Naive thymus-derived CD8-positive, alpha-beta T cell (primary cell): Measurements from ENCODE around the gene INSR. TPM values are rescaled to one million over a fixed set of nuclear protein-coding genes. Genes with fewer than 3 reads are reported as not detected.
A peak's percentile ranks its signal among the peaks of the same experiment; 100 is the strongest.

ENCODE experiments used
- ATAC-seq, 2 donors: fragments of 150-1000 bp; cut with Tn5 transposase in 1 of 2; sonication (Bioruptor Pico), chemical (Tn5 transposase) in 1 of 2; 1 replicate in 1 of 2; 2 replicates in 1 of 2; pipeline ENCODE4 v1.10.0; 2021; ENCODE audit warnings: mild to moderate bottlenecking in 2 of 2, moderate library complexity in 2 of 2
- POLR2A ChIA-PET: fragments of 350-600 bp; sonication (Branson Sonifier 250); formaldehyde crosslinking; loops from one replicate; lab custom pipeline; 2021; ENCODE audit warnings: antibody characterized with exemption; lab: Charles Lee
- DNase-seq, 10 donors: peaks; one replicate each; pipeline versions ENCODE4 v3.0.0 to v3.0.0-alpha.2; 2020 to 2022
- H3K27ac Mint-ChIP-seq, 10 donors: one replicate each; pipeline ENCODE4 v1.8.0; 2020 to 2022; ENCODE audit warnings: mild to moderate bottlenecking in 10 of 10, mixed read lengths in 10 of 10, moderate library complexity in 4 of 10, inconsistent platforms in 1 of 10
- H3K27me3 Mint-ChIP-seq, 5 donors: one replicate each; pipeline ENCODE4 v1.8.0; 2021 to 2022; ENCODE audit warnings: mixed read lengths in 5 of 5
- H3K36me3 Mint-ChIP-seq, 3 donors: one replicate each; pipeline ENCODE4 v1.8.0; 2020 to 2022; ENCODE audit warnings: mixed read lengths in 3 of 3, mild to moderate bottlenecking in 2 of 3, inconsistent platforms in 1 of 3
- H3K4me1 Mint-ChIP-seq, 4 donors: one replicate each; pipeline ENCODE4 v1.8.0; 2021 to 2022; ENCODE audit warnings: mixed read lengths in 4 of 4
- H3K4me3 Mint-ChIP-seq, 10 donors: one replicate each; pipeline ENCODE4 v1.8.0; 2020 to 2022; ENCODE audit warnings: mild to moderate bottlenecking in 10 of 10, mixed read lengths in 10 of 10, moderate library complexity in 6 of 10, inconsistent platforms in 1 of 10
- H3K9me3 Mint-ChIP-seq, 9 donors: one replicate each; pipeline ENCODE4 v1.8.0; 2020 to 2022; ENCODE audit warnings: mixed read lengths in 9 of 9, mild to moderate bottlenecking in 3 of 9, inconsistent platforms in 1 of 9, moderate library complexity in 1 of 9
- polyA plus RNA-seq, 3 donors: library from polyadenylated mRNA; unstranded; fragments of 300-500 nt; fragmentation: Illumina TruSeq; gene quantifications; one replicate each; pipeline ENCODE4 v1.2.3, GENCODE V29; 2021
- total RNA-seq, 8 experiments: library from RNA in 2 of 8; stranded (reverse) in 2 of 8; gene quantifications; one replicate each; pipeline ENCODE4 v1.2.3 and lab custom pipeline; 2021 to 2026

Gene INSR
- total and polyA plus RNA-seq, 5 experiments from 2014 or later: 0.14 to 1.4 (median 0.45) TPM; not detected in 1

DNA sequence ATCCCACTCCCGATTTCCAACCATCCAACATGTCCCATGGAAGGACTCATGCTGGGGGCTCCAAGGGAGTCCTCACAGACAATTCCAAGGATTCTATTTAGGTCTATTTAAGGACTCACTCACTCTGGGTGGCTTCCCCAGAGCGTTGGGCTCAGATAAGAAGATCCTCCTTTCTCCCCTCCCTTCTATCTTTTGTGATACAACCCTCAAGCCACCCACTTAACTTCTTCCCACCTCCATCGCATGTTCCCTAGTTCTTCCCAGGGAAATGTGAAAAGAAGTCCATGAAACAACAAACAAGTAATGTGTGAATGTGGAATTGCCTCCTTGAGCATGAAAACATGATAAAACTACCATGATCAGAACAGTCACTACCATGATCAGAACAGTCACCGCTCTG lies 29.4 kb downstream of the INSR start:
- ATAC-seq: no peak
- Mint-ChIP-seq H3K4me1 (peaks cover 0 to 2% (median 0%) of the 10 kb centered on the region in 4 donors), H3K4me3 (no peak overlapping the region), H3K27me3 (peaks cover 0 to 6% (median 0%) of the 10 kb centered on the region in 5 donors), H3K36me3 (peaks cover 0 to 9% (median 0%) of the 10 kb centered on the region in 3 donors), H3K9me3 (peaks cover 0 to 2% (median 0%) of the 10 kb centered on the region in 9 donors), H3K27ac (no peak overlapping the region)
- POLR2A ChIA-PET: no interaction called here
- no peak for DNase-seq

DNA sequence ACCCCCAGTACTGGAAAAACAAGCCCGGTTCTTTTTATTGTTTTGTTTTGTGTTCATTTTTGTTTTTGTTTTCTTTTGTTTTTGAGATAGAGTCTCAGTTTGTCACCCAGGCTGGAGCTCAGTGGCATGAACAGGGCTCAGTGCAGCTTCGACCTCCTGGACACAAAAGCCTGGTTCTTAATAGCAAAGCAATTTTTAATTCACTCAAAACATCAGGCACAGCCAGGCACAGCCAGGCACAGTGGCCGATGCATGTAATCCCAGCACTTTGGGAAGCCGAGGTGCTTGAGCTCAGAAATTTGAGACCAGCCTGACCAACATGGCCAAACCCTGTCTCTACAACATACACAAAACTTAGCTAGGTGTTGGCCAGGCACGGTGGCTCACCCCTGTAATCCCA lies 30.7 kb downstream of the INSR start:
- Mint-ChIP-seq H3K4me3 (no peak overlapping the region), H3K9me3 (peaks cover 0 to 2% (median 0%) of the 10 kb centered on the region in 9 donors), H3K36me3 (peaks cover 0 to 9% (median 0%) of the 10 kb centered on the region in 3 donors), H3K27me3 (peaks cover 0 to 5% (median 0%) of the 10 kb centered on the region in 5 donors), H3K27ac (no peak overlapping the region), H3K4me1 (peaks cover 0 to 2% (median 0%) of the 10 kb centered on the region in 4 donors)
- POLR2A ChIA-PET: no interaction called here
- ATAC-seq (no peak), DNase-seq (no peak)

DNA sequence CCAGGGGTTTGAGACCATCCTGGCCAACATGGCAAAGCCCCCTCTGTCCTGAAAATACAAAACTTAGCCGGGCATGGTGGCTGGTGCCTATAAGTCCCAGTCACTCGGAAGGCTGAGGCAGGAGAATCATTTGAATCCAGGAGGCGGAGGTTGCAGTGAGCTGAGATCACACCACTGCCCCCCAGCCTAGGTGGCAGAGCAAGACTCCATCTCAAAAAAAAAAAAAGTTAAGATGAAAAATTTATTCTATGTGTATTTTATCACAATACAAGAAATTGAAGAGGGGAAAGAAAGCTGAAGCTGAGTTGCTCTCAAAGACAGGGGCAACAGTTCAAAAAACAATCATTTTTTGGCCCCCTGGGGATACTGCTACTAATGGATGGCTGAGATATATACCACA lies 31.1 kb downstream of the INSR start:
- DNase-seq: no peak
- H3K9me3 Mint-ChIP-seq: peaks cover 0 to 2% (median 0%) of the 10 kb centered on the region in 9 donors
- POLR2A ChIA-PET: no interaction called here
- peaks cover 0 to 3% (median 0%) of the 10 kb centered on the region in 5 donors for H3K27me3 Mint-ChIP-seq
- no peak for ATAC-seq
- no peak overlapping the region for H3K4me3 Mint-ChIP-seq
- no peaks in the 10 kb centered on the region for H3K4me1 Mint-ChIP-seq
- peaks cover 0 to 9% (median 0%) of the 10 kb centered on the region in 3 donors for H3K36me3 Mint-ChIP-seq
- H3K27ac Mint-ChIP-seq: peak overlapping the region in 1 of 10 donors; percentile 66

DNA sequence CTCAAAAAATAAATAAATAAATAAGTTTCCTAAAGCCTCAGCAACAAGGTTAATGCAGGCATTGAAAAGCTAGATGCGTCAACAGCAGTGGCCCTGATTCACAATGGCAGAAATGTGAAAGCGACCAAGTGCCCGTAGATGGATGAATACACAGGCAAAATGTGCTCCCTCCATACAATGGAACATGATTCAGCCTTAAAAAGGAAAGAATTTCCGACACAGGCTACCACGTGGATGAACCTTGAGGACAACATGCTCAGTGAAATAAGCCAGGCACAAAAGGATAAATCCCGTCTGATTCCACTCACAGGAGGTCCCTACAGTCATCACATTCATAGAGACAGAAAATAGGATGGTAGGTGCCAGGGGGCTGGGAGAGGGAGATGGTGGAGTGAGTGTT lies 31.7 kb downstream of the INSR start:
- no peak for ATAC-seq
- peaks cover 0 to 1% (median 0%) of the 10 kb centered on the region in 9 donors for H3K9me3 Mint-ChIP-seq
- H3K27ac Mint-ChIP-seq: peak overlapping the region in 1 of 10 donors; percentile 66
- no peaks in the 10 kb centered on the region for H3K4me1 Mint-ChIP-seq
- peaks cover 0 to 3% (median 0%) of the 10 kb centered on the region in 5 donors for H3K27me3 Mint-ChIP-seq
- H3K36me3 Mint-ChIP-seq: peaks cover 0 to 9% (median 0%) of the 10 kb centered on the region in 3 donors
- DNase-seq: no peak
- POLR2A ChIA-PET: no interaction called here
- no peak overlapping the region for H3K4me3 Mint-ChIP-seq

DNA sequence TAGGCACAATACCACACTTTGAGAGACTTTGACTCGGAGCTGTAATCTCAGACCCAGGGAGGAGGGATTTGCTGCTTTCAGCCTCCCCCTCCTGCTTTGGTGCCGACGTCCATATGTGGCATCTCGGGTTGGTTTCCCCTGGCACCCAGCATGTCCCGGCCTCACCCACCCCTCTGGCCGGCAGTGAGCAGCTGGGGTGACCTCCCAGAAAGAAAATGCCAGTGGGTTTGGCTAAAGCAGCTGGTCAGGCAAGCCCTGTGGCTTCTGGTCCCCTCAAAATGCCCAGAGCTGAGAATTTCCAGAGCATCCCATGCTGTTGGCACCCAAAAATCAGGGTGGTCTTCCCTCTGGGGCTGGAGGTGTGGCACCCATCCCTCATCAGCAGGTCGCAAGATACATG lies 34.1 kb downstream of the INSR start:
- H3K27me3 Mint-ChIP-seq: peaks cover 0 to 3% (median 0%) of the 10 kb centered on the region in 5 donors
- no peak for ATAC-seq

DNA sequence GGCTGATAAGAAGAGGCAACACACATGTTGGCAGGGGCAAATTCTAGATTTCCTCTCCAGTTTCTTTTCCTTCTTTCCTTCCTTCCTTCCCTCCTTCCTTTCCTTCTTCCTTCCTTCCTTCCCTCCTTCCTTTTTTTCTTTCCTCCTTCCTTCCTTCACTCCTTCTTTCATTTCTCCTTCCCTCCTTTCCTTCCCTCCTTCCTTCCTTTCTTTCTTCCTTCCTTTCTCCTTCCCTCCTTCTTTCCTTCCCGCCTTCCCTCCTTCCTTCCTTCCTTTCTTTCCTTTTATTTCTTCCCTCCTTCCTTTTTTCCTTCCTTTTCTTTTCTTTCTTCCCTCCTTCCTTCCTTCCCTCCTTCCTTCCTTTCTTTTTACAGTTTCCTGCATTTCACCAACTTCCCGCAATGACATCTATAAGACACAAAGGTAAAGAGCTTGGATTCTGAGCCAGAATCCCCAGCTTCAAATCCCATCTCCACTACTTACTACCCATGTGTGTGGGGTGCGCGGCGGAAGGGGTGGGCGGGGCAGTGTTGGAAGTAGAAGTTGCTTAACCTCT lies 35.3 kb downstream of the INSR start:
- POLR2A ChIA-PET: no interaction called here
- peak overlapping the region in 1 of 10 donors; percentile 67 for H3K27ac Mint-ChIP-seq
- H3K27me3 Mint-ChIP-seq: peaks cover 0 to 3% (median 0%) of the 10 kb centered on the region in 5 donors
- H3K4me3 Mint-ChIP-seq: no peak overlapping the region
- DNase-seq (no peak), ATAC-seq (no peak)
- H3K9me3 Mint-ChIP-seq: no peaks in the 10 kb centered on the region
- H3K4me1 Mint-ChIP-seq: no peaks in the 10 kb centered on the region
- H3K36me3 Mint-ChIP-seq: no peaks in the 10 kb centered on the region

More for the DNA sequence above, 34.1 kb downstream of the INSR start:
- no peaks in the 10 kb centered on the region for H3K9me3 Mint-ChIP-seq
- H3K4me1 Mint-ChIP-seq: no peaks in the 10 kb centered on the region
- H3K4me3 Mint-ChIP-seq: no peak overlapping the region
- POLR2A ChIA-PET: no interaction called here
- H3K27ac Mint-ChIP-seq: no peak overlapping the region
- H3K36me3 Mint-ChIP-seq: no peaks in the 10 kb centered on the region
- no peak for DNase-seq

DNA sequence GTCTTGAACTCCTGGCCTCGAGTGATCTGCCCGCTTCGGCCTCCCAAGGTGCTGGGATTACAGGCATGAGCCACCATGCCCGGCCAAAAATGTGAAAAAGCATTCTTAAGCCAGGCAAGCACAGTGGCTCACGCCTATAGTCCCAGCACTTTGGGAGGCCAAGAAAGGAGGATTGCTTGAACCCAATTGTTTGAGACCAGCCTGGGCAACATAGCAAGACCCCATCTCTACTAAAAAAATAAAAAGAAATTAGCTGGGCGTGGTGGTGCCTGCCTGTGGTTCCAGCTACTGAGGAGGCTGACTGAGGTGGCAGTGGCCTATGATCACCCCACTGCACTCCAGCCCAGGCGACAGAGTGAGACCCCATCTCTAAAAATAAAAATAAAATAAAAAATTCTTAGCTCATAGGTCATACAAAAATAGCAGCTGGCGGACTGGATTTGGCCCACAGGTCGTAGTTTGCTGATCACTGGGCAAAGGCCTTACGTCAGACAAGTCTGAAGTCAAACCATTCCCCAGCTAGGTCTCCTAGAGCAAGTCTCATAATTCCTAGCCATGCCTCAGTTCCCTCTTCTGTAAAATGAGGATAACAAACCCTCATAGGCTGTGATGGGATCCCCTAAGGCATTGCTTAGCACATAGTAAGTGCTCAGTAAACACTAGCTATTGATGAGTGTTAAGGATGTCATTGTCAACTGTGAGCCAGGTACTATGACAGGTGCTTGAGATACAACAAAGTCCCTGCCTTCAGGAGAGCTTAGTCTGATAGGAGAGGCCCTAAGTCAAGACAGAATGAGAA lies 36.0 kb downstream of the INSR start:
- H3K4me3 Mint-ChIP-seq: no peak overlapping the region
- H3K36me3 Mint-ChIP-seq: no peaks in the 10 kb centered on the region
- ATAC-seq: no peak
- peaks cover 0 to 3% (median 0%) of the 10 kb centered on the region in 5 donors for H3K27me3 Mint-ChIP-seq
- DNase-seq: no peak
- H3K4me1 Mint-ChIP-seq: no peaks in the 10 kb centered on the region
- no peaks in the 10 kb centered on the region for H3K9me3 Mint-ChIP-seq
- POLR2A ChIA-PET: no interaction called here
- no peak overlapping the region for H3K27ac Mint-ChIP-seq

DNA sequence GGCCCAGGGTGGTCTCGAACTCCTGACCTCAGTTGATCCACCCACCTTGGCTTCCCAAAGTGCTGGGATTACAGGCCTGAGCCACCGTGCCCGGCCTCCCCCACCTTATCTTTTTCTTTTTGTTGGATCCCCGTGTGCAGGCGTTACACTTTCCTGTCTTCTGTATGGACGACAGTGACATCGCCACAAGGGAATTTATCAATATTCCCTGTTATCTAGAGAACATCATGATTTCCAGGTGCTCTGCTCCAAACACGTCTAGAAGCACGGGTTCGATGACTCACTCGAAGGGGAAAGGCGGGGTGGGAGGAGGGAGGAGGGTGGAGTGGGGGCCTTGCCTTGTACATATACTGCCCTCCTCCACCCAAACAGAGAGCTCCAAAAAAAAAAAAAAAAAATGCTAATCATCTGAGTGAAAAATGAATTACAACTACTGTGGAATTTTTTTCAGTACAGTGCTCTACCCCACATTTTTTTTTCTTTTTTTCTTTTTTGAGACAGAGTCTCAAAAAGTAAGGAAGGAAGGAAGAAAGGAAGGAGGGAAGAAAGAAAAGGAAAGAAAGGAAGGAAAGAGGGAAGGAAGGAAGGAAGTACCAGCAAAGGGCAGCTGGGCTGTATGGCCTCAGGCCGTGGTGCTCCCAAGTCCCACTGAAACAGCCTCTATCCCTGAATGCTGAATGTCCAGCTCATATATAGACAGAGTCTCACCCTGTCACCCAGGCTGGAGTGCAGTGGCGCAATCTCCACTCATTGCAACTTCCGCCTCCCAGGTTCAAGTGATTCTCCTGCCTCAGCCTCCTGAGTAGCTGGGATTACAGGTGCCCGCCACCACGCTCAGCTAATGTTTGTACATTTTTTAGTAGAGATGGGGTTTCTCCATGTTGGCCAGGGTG lies 36.8 kb downstream of the INSR start:
- Mint-ChIP-seq H3K9me3 (no peaks in the 10 kb centered on the region), H3K4me3 (no peak overlapping the region), H3K27me3 (peaks cover 0 to 3% (median 0%) of the 10 kb centered on the region in 5 donors), H3K36me3 (no peaks in the 10 kb centered on the region), H3K4me1 (no peaks in the 10 kb centered on the region), H3K27ac (no peak overlapping the region)
- no peak for DNase-seq
- POLR2A ChIA-PET: no interaction called here
- ATAC-seq: no peak

DNA sequence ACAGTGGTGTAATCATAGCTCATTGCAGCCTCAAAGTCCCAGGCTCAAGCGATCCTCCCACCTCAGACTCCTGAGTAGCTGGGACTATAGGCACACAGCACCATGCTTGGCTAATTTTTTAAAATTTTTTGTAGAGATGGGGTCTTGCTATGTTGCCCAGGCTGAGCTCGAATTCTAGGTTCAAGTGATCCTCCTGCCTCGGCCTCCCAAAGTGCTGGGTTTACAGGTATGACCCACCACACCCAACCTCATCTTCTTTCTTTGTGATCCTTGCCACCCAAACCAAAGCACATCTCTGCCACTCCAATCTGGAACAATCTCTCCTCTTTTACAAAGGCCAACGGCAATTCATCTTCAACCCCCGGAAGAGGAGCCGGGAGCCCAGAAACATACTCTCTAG lies 38.6 kb downstream of the INSR start:
- ATAC-seq (no peak), DNase-seq (no peak)
- POLR2A ChIA-PET: no interaction called here
- peak overlapping the region in 1 of 10 donors; percentile 26 for H3K4me3 Mint-ChIP-seq
- H3K36me3 Mint-ChIP-seq: no peaks in the 10 kb centered on the region
- H3K27ac Mint-ChIP-seq: no peak overlapping the region
- H3K27me3 Mint-ChIP-seq: no peaks in the 10 kb centered on the region
- no peaks in the 10 kb centered on the region for H3K9me3 Mint-ChIP-seq
- H3K4me1 Mint-ChIP-seq: peaks cover 0 to 3% (median 0%) of the 10 kb centered on the region in 4 donors

DNA sequence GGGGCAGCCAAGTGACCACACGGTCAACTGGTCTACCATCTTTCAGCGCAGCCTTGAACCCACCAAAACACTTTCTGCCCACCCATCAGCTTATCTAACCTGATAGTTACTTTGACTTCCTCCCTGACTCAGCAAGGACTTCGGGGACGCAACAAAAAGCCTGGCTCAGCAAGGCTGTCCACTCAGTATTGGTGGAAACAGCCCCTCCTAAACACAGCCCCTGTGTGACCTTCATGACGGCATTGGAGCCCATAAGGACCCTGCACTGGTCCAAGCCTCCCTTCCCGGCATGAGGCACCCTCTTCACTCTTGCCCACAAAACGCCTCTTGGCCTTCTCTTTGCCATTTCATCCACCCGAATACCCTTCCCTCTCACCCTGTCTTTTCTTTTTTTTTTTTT lies 39.1 kb downstream of the INSR start:
- no peak for DNase-seq
- Mint-ChIP-seq H3K27ac (no peak overlapping the region), H3K4me1 (peaks cover 0 to 3% (median 0%) of the 10 kb centered on the region in 4 donors), H3K4me3 (no peak overlapping the region), H3K27me3 (no peaks in the 10 kb centered on the region), H3K36me3 (no peaks in the 10 kb centered on the region), H3K9me3 (no peaks in the 10 kb centered on the region)
- POLR2A ChIA-PET: no interaction called here
- ATAC-seq: no peak

DNA sequence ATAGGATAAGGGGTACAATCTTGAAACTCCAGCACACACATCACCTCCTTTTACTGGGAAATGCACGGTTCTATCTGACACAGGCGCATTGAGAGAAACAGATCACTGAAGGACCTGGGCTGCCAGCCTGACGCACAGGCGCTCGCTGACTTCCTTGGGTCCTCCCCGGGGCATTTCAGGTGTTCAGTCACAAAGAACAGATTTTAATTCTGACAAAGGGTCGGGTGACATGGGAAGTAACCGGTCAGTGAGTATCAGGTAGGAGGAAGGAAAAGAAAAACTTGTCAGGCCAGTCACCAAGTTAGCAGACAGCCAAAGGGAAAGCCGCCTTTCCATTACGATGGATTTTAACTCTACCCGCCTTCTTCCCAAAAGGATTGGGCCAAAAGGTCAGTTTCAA lies 39.6 kb downstream of the INSR start:
- Mint-ChIP-seq H3K36me3 (no peaks in the 10 kb centered on the region), H3K9me3 (no peaks in the 10 kb centered on the region), H3K27me3 (peaks cover 0 to 3% (median 0%) of the 10 kb centered on the region in 5 donors), H3K4me3 (no peak overlapping the region), H3K27ac (no peak overlapping the region), H3K4me1 (peaks cover 0 to 3% (median under 1%) of the 10 kb centered on the region in 4 donors)
- POLR2A ChIA-PET: no interaction called here
- no peak for ATAC-seq
- no peak for DNase-seq

DNA sequence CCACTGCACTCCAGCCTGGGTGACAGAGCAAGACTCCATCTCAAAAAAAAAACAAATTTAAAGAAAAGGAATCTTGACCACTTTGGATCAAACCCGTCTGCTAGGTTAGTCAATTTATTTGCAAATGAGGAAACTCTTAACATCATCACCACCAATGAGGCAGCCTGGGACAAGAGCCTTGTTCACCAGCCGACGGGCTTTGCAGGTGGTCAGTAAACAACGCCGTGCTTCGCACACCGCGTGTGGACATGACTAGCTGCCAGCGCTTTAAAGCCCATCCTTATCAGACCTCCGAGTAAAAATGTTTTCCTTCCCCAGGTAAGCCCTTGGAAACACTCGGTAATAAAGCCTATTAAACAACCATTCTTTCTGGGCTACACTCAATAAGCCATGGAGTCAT lies 41.9 kb downstream of the INSR start:
- ATAC-seq: no peak
- no peaks in the 10 kb centered on the region for H3K9me3 Mint-ChIP-seq
- H3K4me1 Mint-ChIP-seq: peaks cover 0 to 3% (median under 1%) of the 10 kb centered on the region in 4 donors
- no peaks in the 10 kb centered on the region for H3K36me3 Mint-ChIP-seq
- H3K27me3 Mint-ChIP-seq: peaks cover 0 to 5% (median 0%) of the 10 kb centered on the region in 5 donors
- H3K4me3 Mint-ChIP-seq: no peak overlapping the region
- H3K27ac Mint-ChIP-seq: no peak overlapping the region
- no peak for DNase-seq
- POLR2A ChIA-PET: no interaction called here
